ENCODE measurements around the gene GATA6. TPM values are rescaled to one million over a fixed set of nuclear protein-coding genes. Genes with fewer than 3 reads are reported as not detected.
A peak's percentile ranks its signal among the peaks of the same experiment; 100 is the strongest.

GATA6 gene
- total and polyA plus RNA-seq, 2 of the 13 experiments (the other 11 are each of a cell fraction or from before 2014, with no cell fraction given) = 0.84 to 3.2 TPM

- no peak for TF ChIP-seq ZNF414 (CRISPR knock-in tag; IDR thresholded peaks at IDR 0.05)
- peak; percentile 61; the same call in 1 of the 2 replicates for TF ChIP-seq ZNF253 (CRISPR knock-in tag; IDR thresholded peaks at IDR 0.05; ENCODE audit: borderline replicate concordance)
- TF ChIP-seq NFKBIZ (CRISPR knock-in tag; IDR thresholded peaks at IDR 0.05) = no peak
- peak; percentile 65 for TF ChIP-seq DRAP1 (CRISPR knock-in tag; IDR thresholded peaks at IDR 0.05)
- TF ChIP-seq ZNF280B (CRISPR knock-in tag; IDR thresholded peaks at IDR 0.05; ENCODE audit: borderline replicate concordance) = peak; percentile 36; the same call in 1 of the 2 replicates
- TF ChIP-seq KDM4B (CRISPR knock-in tag; IDR thresholded peaks at IDR 0.05) = 0 out of 2 replicates have a peak, but pooled peaks have one; percentile 51
- peak; percentile 68; the same call in 1 of the 2 replicates for TF ChIP-seq RNF2 (conservative IDR thresholded peaks at IDR 0.05; ENCODE audit: low read depth)
- no peak for TF ChIP-seq ZNF615 (CRISPR knock-in tag; IDR thresholded peaks at IDR 0.05; ENCODE audit: borderline replicate concordance)
- TF ChIP-seq SRSF9 (IDR thresholded peaks at IDR 0.05; ENCODE audit: borderline replicate concordance, insufficient read depth, low read depth, low read length, poor library complexity, severe bottlenecking) = no peak
- TF ChIP-seq HNRNPLL (IDR thresholded peaks at IDR 0.05; ENCODE audit: low read depth, low read length, poor library complexity, severe bottlenecking) = peak; percentile 64
- TF ChIP-seq KDM2A (CRISPR knock-in tag; IDR thresholded peaks at IDR 0.05; ENCODE audit: borderline replicate concordance, low read depth) = peak; percentile 56; the same call in 1 of the 2 replicates
- no peak for TF ChIP-seq RAD51 (IDR thresholded peaks at IDR 0.05; ENCODE audit: borderline replicate concordance)
- TF ChIP-seq ZNF143 (CRISPR knock-in tag; IDR thresholded peaks at IDR 0.05) = no peak
- TF ChIP-seq ZBTB14 (CRISPR knock-in tag; IDR thresholded peaks at IDR 0.05) = no peak
- peak; percentile 78 for TF ChIP-seq HNRNPK (IDR thresholded peaks at IDR 0.05; ENCODE audit: low read depth, low read length, poor library complexity, severe bottlenecking)
- TF ChIP-seq ZBTB4 (CRISPR knock-in tag; IDR thresholded peaks at IDR 0.05; ENCODE audit: borderline replicate concordance) = no peak
- TF ChIP-seq KLF11 (CRISPR knock-in tag; IDR thresholded peaks at IDR 0.05) = no peak
- TF ChIP-seq TGIF2 (CRISPR knock-in tag; IDR thresholded peaks at IDR 0.05) = peak; percentile 32; the same call in 1 of the 2 replicates
- TF ChIP-seq PCBP1 (IDR thresholded peaks at IDR 0.05; ENCODE audit: borderline replicate concordance, low read depth, low read length) = no peak
- TF ChIP-seq ZNF747 (CRISPR knock-in tag; IDR thresholded peaks at IDR 0.05; ENCODE audit: borderline replicate concordance) = no peak
- no peak for TF ChIP-seq REPIN1 (CRISPR knock-in tag; IDR thresholded peaks at IDR 0.05; ENCODE audit: borderline replicate concordance, low read depth)
Observed at GRCh38 chr18:22169011-22169888, at the start of gene GATA6 (continued).
